GM19452 (cell line): ENCODE results near the gene LRP6.

ENCODE experiments used
- ATAC-seq: cut with Tn5 transposase; IDR thresholded peaks from one replicate; pipeline ENCODE4 v1.9.1; 2021; ENCODE audit not compliant: unreplicated experiment

Gene LRP6

DNA sequence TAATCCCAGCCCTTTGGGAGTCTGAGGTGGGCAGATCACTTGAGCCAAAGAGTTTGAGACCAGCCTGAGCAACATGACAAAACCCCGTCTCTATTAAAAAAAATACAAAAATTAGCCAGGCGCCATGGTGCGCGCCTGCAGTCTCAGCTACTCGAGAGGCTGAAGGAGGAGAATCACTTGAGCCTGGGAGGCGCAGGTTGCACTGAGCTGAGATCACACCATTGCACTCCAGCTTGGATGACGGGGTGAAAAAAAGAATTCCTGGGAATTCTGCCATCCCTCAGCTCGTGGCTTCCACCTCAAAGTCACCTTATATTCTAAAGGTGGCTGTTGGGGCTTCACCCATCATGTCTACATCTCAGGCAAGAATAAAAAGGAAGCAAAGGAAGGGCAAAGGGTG, 183.2 kb downstream of the LRP6 start:
- no peak for ATAC-seq

GRCh38 chr12:12081836-12082497, 184.9 kb downstream of the LRP6 start:
- ATAC-seq = peak; percentile 58

GRCh38 chr12:12079291-12079690, 187.6 kb downstream of the LRP6 start:
- ATAC-seq = no peak

GRCh38 chr12:12072064-12072760, 194.6 kb downstream of the LRP6 start:
- no peak for ATAC-seq

DNA sequence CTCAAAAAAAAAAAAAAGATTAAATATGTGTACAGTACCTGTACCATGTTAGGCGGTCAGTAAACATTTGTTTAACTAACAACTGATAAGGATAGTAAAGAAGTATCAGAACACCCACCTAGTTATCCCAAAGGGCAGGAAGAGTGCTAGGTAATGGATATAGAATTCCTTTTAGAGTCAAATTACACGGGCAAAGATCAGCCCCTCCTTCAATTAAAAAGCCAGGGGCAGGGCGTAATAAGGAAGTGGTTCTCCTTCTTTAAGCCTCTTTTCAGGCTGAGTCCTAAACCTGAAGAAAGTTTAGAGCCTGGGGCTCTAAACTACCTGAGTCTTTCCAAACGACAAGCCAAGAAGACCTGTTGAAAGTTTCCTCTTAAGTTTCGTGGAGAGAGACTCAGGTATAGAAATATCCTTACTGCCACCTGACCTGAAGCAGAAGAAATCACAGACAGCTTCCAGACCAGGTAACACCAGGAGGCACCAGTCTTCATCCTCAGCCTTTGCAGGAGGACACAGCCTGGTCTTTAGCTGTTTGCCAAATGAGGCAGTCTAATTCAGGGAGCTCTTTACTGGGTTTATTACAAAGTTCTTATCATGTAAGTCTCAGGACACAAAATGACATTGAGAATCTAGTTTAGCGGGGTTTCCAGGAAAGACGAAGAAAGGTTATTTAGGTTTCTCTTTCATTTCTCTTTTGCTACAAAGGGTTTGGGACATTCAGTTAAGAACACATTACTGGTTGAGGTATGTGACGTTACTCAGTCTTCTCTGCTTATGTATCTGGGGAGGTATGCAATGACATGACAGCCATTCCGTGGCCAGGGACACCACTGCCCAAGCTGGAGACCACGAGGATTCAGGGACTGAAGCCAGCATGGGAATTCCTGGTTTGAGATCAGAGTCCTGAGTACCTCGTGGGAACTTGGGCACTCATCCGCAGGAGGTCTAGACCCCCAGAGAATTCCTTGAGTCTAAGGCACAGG, 195.9 kb downstream of the LRP6 start, which contains the start of gene BCL2L14:
Gene BCL2L14, plus strand, starts transcription at position 266 of the 983 bp plus-strand sequence. CDS start 8,367 bp downstream, outside the sequence.
- ATAC-seq = no peak

- ATAC-seq = no peak
These were observed 196.9 kb downstream of the LRP6 start for GRCh38 chr12:12069821-12070548.

- no peak for ATAC-seq
These were observed 198.1 kb downstream of the LRP6 start for GRCh38 chr12:12068751-12069150.
